Liver (tissue), 9 donors: ENCODE results near the gene BCL3. TPM values are rescaled to one million over a fixed set of nuclear protein-coding genes. Genes with fewer than 3 reads are reported as not detected.

Experiments used
- DNase-seq: peaks from one replicate; pipeline ENCODE4 v3.0.0-alpha.2; 2017; ENCODE audit warnings: low spot score
- H3K27ac ChIP-seq, 2 donors: one replicate each; pipeline ENCODE4 v1.7.0; 2013; ENCODE audit warnings: inconsistent platforms in 2 of 2, low read length in 2 of 2, control low read depth in 1 of 2, low read depth in 1 of 2, mild to moderate bottlenecking in 1 of 2
- H3K27me3 ChIP-seq, 4 donors: one replicate each; pipeline versions ENCODE4 v1.6.1 to v1.7.0; 2013; ENCODE audit warnings: low read length in 3 of 4, inconsistent platforms in 1 of 4, mild to moderate bottlenecking in 1 of 4, moderate library complexity in 1 of 4; ENCODE audit not compliant: control insufficient read depth in 4 of 4, insufficient read depth in 4 of 4
- H3K36me3 ChIP-seq, 4 donors: one replicate each; pipeline versions ENCODE4 v1.6.1 to v1.7.0; 2013; ENCODE audit warnings: low read length in 3 of 4, mild to moderate bottlenecking in 3 of 4, low read depth in 1 of 4, moderate library complexity in 1 of 4; ENCODE audit not compliant: control insufficient read depth in 4 of 4, insufficient read depth in 3 of 4
- H3K4me1 ChIP-seq, 4 donors: one replicate each; pipeline versions ENCODE4 v1.6.1 to v1.7.0; 2013; ENCODE audit warnings: low read length in 3 of 4, mild to moderate bottlenecking in 3 of 4, moderate library complexity in 1 of 4; ENCODE audit not compliant: control insufficient read depth in 4 of 4, insufficient read depth in 4 of 4
- H3K4me3 ChIP-seq, 3 donors: one replicate each; pipeline versions ENCODE4 v1.6.1 to v1.7.0; 2013; ENCODE audit warnings: low read length in 3 of 3, control low read depth in 1 of 3, low read depth in 1 of 3, mild to moderate bottlenecking in 1 of 3
- H3K9ac ChIP-seq, 2 donors: one replicate each; pipeline ENCODE4 v1.7.0; 2013; ENCODE audit warnings: low read length in 2 of 2, mild to moderate bottlenecking in 2 of 2, moderate library complexity in 2 of 2, control low read depth in 1 of 2, low read depth in 1 of 2
- H3K9me3 ChIP-seq, 4 donors: one replicate each; pipeline versions ENCODE4 v1.6.1 to v1.7.0; 2013; ENCODE audit warnings: low read length in 3 of 4; ENCODE audit not compliant: control insufficient read depth in 4 of 4
- ATF3 ChIP-seq: IDR thresholded peaks from 2 replicates; pipeline ENCODE4 v1.6.1; 2016; ENCODE audit warnings: antibody characterized with exemption
- CTCF ChIP-seq: fragments of 150-350 bp; IDR thresholded peaks from 2 replicates; pipeline ENCODE4 v1.5.1; 2017; ENCODE audit warnings: improper control_type of control experiment, low read depth, low read length; ENCODE audit not compliant: missing input control
- EGR1 ChIP-seq, 2 donors: IDR thresholded peaks; 2 replicates each; pipeline ENCODE4 v1.6.1; 2016 to 2018; ENCODE audit warnings: antibody characterized with exemption in 2 of 2, low read depth in 2 of 2
- FOXA1 ChIP-seq: IDR thresholded peaks from 2 replicates; pipeline ENCODE4 v1.6.1; 2016; ENCODE audit warnings: antibody characterized with exemption
- FOXA2 ChIP-seq: IDR thresholded peaks from 2 replicates; pipeline ENCODE4 v1.6.1; 2016; ENCODE audit warnings: antibody characterized with exemption
- GABPA ChIP-seq, 2 donors: IDR thresholded peaks in 1 of 2; conservative IDR thresholded peaks in 1 of 2; 2 replicates each; pipeline ENCODE4 v1.6.1; 2016; ENCODE audit warnings: antibody characterized with exemption in 2 of 2, mild to moderate bottlenecking in 1 of 2, moderate library complexity in 1 of 2
- HNF4A ChIP-seq, 2 donors: conservative IDR thresholded peaks; 2 replicates each; pipeline ENCODE4 v1.6.1; 2016; ENCODE audit warnings: antibody characterized with exemption in 2 of 2, mild to moderate bottlenecking in 2 of 2
- HNF4G ChIP-seq: IDR thresholded peaks from 2 replicates; pipeline ENCODE4 v1.6.1; 2016; ENCODE audit warnings: antibody characterized with exemption
- JUND ChIP-seq, 2 donors: IDR thresholded peaks; 2 replicates each; pipeline ENCODE4 v1.6.1; 2016; ENCODE audit warnings: antibody characterized with exemption in 2 of 2
- MAX ChIP-seq: IDR thresholded peaks from 2 replicates; pipeline ENCODE4 v1.6.1; 2016; ENCODE audit warnings: antibody characterized with exemption
- NR2F2 ChIP-seq: IDR thresholded peaks from 2 replicates; pipeline ENCODE4 v1.6.1; 2016; ENCODE audit warnings: antibody characterized with exemption
- RAD21 ChIP-seq, 2 donors: IDR thresholded peaks; 2 replicates each; pipeline ENCODE4 v1.6.1; 2016; ENCODE audit warnings: antibody characterized with exemption in 2 of 2, mild to moderate bottlenecking in 2 of 2
- REST ChIP-seq: IDR thresholded peaks from 2 replicates; pipeline ENCODE4 v1.6.1; 2016; ENCODE audit warnings: antibody characterized with exemption, mild to moderate bottlenecking
- RXRA ChIP-seq, 2 donors: IDR thresholded peaks; 2 replicates each; pipeline ENCODE4 v1.6.1; 2017 to 2018; ENCODE audit warnings: antibody characterized with exemption in 2 of 2, mild to moderate bottlenecking in 1 of 2
- SP1 ChIP-seq: IDR thresholded peaks from 2 replicates; pipeline ENCODE4 v1.6.1; 2018; ENCODE audit warnings: antibody characterized with exemption, mild to moderate bottlenecking
- TAF1 ChIP-seq: conservative IDR thresholded peaks from 2 replicates; pipeline ENCODE4 v1.6.1; 2016; ENCODE audit warnings: antibody characterized with exemption, mild to moderate bottlenecking
- YY1 ChIP-seq: IDR thresholded peaks from 2 replicates; pipeline ENCODE4 v1.6.1; 2016; ENCODE audit warnings: antibody characterized with exemption, mild to moderate bottlenecking
- WGBS: extraction: QIAGEN DNeasy Blood & Tissue Kit; methylation state at CpG from one replicate; pipeline ENCODE4 v1.1.7; 2013; 5-methylcytosine and 5-hydroxymethylcytosine counted together
- polyA plus RNA-seq, 2 donors: library from polyadenylated mRNA; stranded (reverse) in 1 of 2; unstranded in 1 of 2; fragments of 200-250 nt in 1 of 2; fragments of >200 nt in 1 of 2; fragmentation: Nextera tagmentation in 1 of 2; extraction: Ambion mirVana in 1 of 2; gene quantifications; one replicate each; pipeline versions ENCODE4 v1.2.1 to v1.2.3, GENCODE V29; 2013 to 2015
- total RNA-seq, 2 donors: library from RNA; depleted of rRNA; stranded (reverse); fragments of >200 nt; gene quantifications; one replicate each; pipeline ENCODE4 v1.2.3, GENCODE V29; 2014
- donor health status: healthy.
- donor health status: healthy.
- donor health status: healthy.
- donor health status: healthy.
- donor health status: healthy.

BCL3 gene
- total and polyA plus RNA-seq, 4 donors, result 4.5 to 63.6 (median 19.7) TPM

GRCh38 chr19:44752123-44752815, 3.8 kb downstream of the BCL3 start:
- H3K27me3 ChIP-seq, result no peaks in the 10 kb centered on the region
- H3K4me1 ChIP-seq, result peaks cover 23 to 54% (median 39%) of the 10 kb centered on the region in 4 donors
- TF ChIP-seq RAD21 (IDR thresholded peaks at IDR 0.05) (no peak), GABPA (IDR thresholded peaks at IDR 0.05 in 1 of 2, conservative IDR thresholded peaks at IDR 0.05 in 1 of 2) (no peak), FOXA2 (no peak), HNF4A (conservative IDR thresholded peaks at IDR 0.05) (no peak), EGR1 (IDR thresholded peaks at IDR 0.05; ENCODE audit: low read depth in 2 of 2) (no peak), TAF1 (no peak), JUND (IDR thresholded peaks at IDR 0.05) (no peak), REST (no peak), SP1 (no peak)
- H3K27ac ChIP-seq, result peak overlapping the region; percentile 85 to 92
- WGBS, result 48% methylated on average over 8 of the region's 8 CpGs
- H3K4me3 ChIP-seq, result peak overlapping the region; percentile 60 to 98 (median 96)
- peaks cover 8 to 27% (median 17%) of the 10 kb centered on the region in 4 donors for H3K36me3 ChIP-seq
- no peak for DNase-seq
- peak overlapping the region; percentile 4 to 10 for H3K9ac ChIP-seq
- H3K9me3 ChIP-seq, result no peaks in the 10 kb centered on the region

GRCh38 chr19:44752816-44753625, 4.5 kb downstream of the BCL3 start:
- H3K9me3 ChIP-seq, result no peaks in the 10 kb centered on the region
- peak; percentile 72 for DNase-seq
- 11% methylated on average over 18 of the region's 18 CpGs for WGBS
- H3K27me3 ChIP-seq, result no peaks in the 10 kb centered on the region
- H3K4me3 ChIP-seq, result peak overlapping the region; percentile 51 to 96 (median 60)
- H3K27ac ChIP-seq, result peak overlapping the region; percentile 85 to 92
- H3K36me3 ChIP-seq, result peaks cover 12 to 33% (median 23%) of the 10 kb centered on the region in 4 donors
- H3K9ac ChIP-seq, result peak overlapping the region; percentile 4 to 10
- H3K4me1 ChIP-seq, result peaks cover 23 to 54% (median 41%) of the 10 kb centered on the region in 4 donors
- TF ChIP-seq TAF1 (no peak), FOXA1 (no peak), JUND (IDR thresholded peaks at IDR 0.05) (peak; percentile 50 to 51), GABPA (IDR thresholded peaks at IDR 0.05 in 1 of 2, conservative IDR thresholded peaks at IDR 0.05 in 1 of 2) (peak in 1 of 2 donors; percentile 60), NR2F2 (peak; percentile 35), YY1 (peak; percentile 30), REST (peak; percentile 65), CTCF (peak; percentile 25), MAX (peak; percentile 91), ATF3 (no peak), SP1 (peak; percentile 87), HNF4A (conservative IDR thresholded peaks at IDR 0.05) (peak; percentile 35 to 72), HNF4G (no peak), FOXA2 (no peak), EGR1 (IDR thresholded peaks at IDR 0.05; ENCODE audit: low read depth in 2 of 2) (peak; percentile 57 to 85), RXRA (IDR thresholded peaks at IDR 0.05) (peak; percentile 75 to 90), RAD21 (IDR thresholded peaks at IDR 0.05) (peak; percentile 42 to 51)
